Activated CD8-positive, alpha-beta T cell treated with anti-CD3 and anti-CD28 coated beads, Interleukin-2, amount 10 ng/mL, durations not matched to agents 7 days and 5 days (primary cell): ENCODE results near the gene MUC7. TPM values are rescaled to one million over a fixed set of nuclear protein-coding genes. Genes with fewer than 3 reads are reported as not detected.
"Not testable (repeated sequence)": the region's sequence is repeated elsewhere in the genome, so short reads cannot be mapped to it uniquely, and the experiment has no call there.

ENCODE experiments used
- ATAC-seq: fragments of 150-1000 bp; cut with Tn5 transposase; one replicate; pipeline ENCODE4 v1.10.0; 2021; ENCODE audit warnings: moderate library complexity
- CTCF ChIA-PET: fragments of 350-600 bp; sonication (Branson Sonifier 250); formaldehyde crosslinking; loops from one replicate; lab custom pipeline; 2021; ENCODE audit warnings: antibody characterized with exemption; lab: Charles Lee
- POLR2A ChIA-PET: fragments of 350-600 bp; sonication (Branson Sonifier 250); formaldehyde crosslinking; loops from one replicate; lab custom pipeline; 2021; ENCODE audit warnings: antibody characterized with exemption; lab: Charles Lee
- DNase-seq: peaks from one replicate; pipeline ENCODE4 v3.0.0-alpha.2; 2020
- H3K27ac Mint-ChIP-seq: one replicate; pipeline ENCODE4 v1.8.0; 2021; ENCODE audit warnings: mild to moderate bottlenecking, mixed read lengths
- H3K27me3 Mint-ChIP-seq: one replicate; pipeline ENCODE4 v1.8.0; 2021; ENCODE audit warnings: low read depth, mixed read lengths
- H3K36me3 Mint-ChIP-seq: one replicate; pipeline ENCODE4 v1.8.0; 2021; ENCODE audit warnings: low read depth, mixed read lengths
- H3K4me1 Mint-ChIP-seq: one replicate; pipeline ENCODE4 v1.8.0; 2021; ENCODE audit warnings: low read depth, mixed read lengths
- H3K4me3 Mint-ChIP-seq: one replicate; pipeline ENCODE4 v1.8.0; 2021; ENCODE audit warnings: mild to moderate bottlenecking, mixed read lengths
- H3K9me3 Mint-ChIP-seq: one replicate; pipeline ENCODE4 v1.8.0; 2022; ENCODE audit warnings: mixed read lengths; ENCODE audit not compliant: insufficient read depth
- total RNA-seq, 2 experiments: library from RNA; stranded (reverse); gene quantifications; one replicate each; pipeline ENCODE4 v1.2.3, GENCODE V29; 2021

The MUC7 gene
- total RNA-seq = not detected

- Mint-ChIP-seq H3K36me3 (no peaks in the 10 kb centered on the region), H3K27ac (no peak within 1 kb of the TSS), H3K4me1 (no peaks in the 10 kb centered on the region), H3K9me3 (no peaks in the 10 kb centered on the region), H3K4me3 (no peak within 1 kb of the TSS), H3K27me3 (no peaks in the 10 kb centered on the region)
- ChIA-PET POLR2A (no interaction called here), CTCF (no interaction called here)
- ATAC-seq (no peak), DNase-seq (no peak)
Measured at GRCh38 chr4:70471897-70472296, at the start of gene MUC7. Gene MUC7, plus strand, starts transcription at chr4:70472197. Its CDS starts 1,825 bp downstream, at chr4:70474022.

GRCh38 chr4:70425306-70425705 is 46.7 kb upstream of the MUC7 start:
- ChIA-PET POLR2A (no interaction called here), CTCF (no interaction called here)
- DNase-seq (no peak), ATAC-seq (no peak)
- Mint-ChIP-seq H3K9me3 (no peaks in the 10 kb centered on the region), H3K4me3 (no peak overlapping the region), H3K36me3 (no peaks in the 10 kb centered on the region), H3K4me1 (no peaks in the 10 kb centered on the region), H3K27me3 (no peaks in the 10 kb centered on the region), H3K27ac (no peak overlapping the region)

GRCh38 chr4:70426789-70427188 is 45.2 kb upstream of the MUC7 start:
- H3K4me1 Mint-ChIP-seq = no peaks in the 10 kb centered on the region
- no peaks in the 10 kb centered on the region for H3K36me3 Mint-ChIP-seq
- no peak overlapping the region for H3K4me3 Mint-ChIP-seq
- no peaks in the 10 kb centered on the region for H3K9me3 Mint-ChIP-seq
- no peaks in the 10 kb centered on the region for H3K27me3 Mint-ChIP-seq
- DNase-seq (no peak), ATAC-seq (no peak)
- H3K27ac Mint-ChIP-seq = no peak overlapping the region
- ChIA-PET POLR2A (no interaction called here), CTCF (no interaction called here)

GRCh38 chr4:70437197-70437596 is 34.8 kb upstream of the MUC7 start:
- H3K36me3 Mint-ChIP-seq = no peaks in the 10 kb centered on the region
- POLR2A ChIA-PET = no interaction called here
- DNase-seq (no peak), ATAC-seq (no peak)
- H3K4me1 Mint-ChIP-seq = no peaks in the 10 kb centered on the region
- H3K27ac Mint-ChIP-seq = no peak overlapping the region
- no peaks in the 10 kb centered on the region for H3K9me3 Mint-ChIP-seq
- H3K4me3 Mint-ChIP-seq = no peak overlapping the region
- H3K27me3 Mint-ChIP-seq = no peaks in the 10 kb centered on the region
- CTCF ChIA-PET = no interaction called here

- H3K27ac Mint-ChIP-seq = no peak overlapping the region
- H3K27me3 Mint-ChIP-seq = no peaks in the 10 kb centered on the region
- no peaks in the 10 kb centered on the region for H3K9me3 Mint-ChIP-seq
- no peaks in the 10 kb centered on the region for H3K36me3 Mint-ChIP-seq
- no peak overlapping the region for H3K4me3 Mint-ChIP-seq
- DNase-seq (no peak), ATAC-seq (no peak)
- POLR2A ChIA-PET = no interaction called here
- no peaks in the 10 kb centered on the region for H3K4me1 Mint-ChIP-seq
- CTCF ChIA-PET = no interaction called here
Measured at GRCh38 chr4:70442474-70442873, 29.5 kb upstream of the MUC7 start.

GRCh38 chr4:70443329-70443728 is 28.7 kb upstream of the MUC7 start:
- no peak for ATAC-seq
- H3K9me3 Mint-ChIP-seq = no peaks in the 10 kb centered on the region
- no peak overlapping the region for H3K27ac Mint-ChIP-seq
- no peaks in the 10 kb centered on the region for H3K27me3 Mint-ChIP-seq
- ChIA-PET CTCF (no interaction called here), POLR2A (no interaction called here)
- H3K4me3 Mint-ChIP-seq = no peak overlapping the region
- no peaks in the 10 kb centered on the region for H3K4me1 Mint-ChIP-seq
- no peak for DNase-seq
- H3K36me3 Mint-ChIP-seq = no peaks in the 10 kb centered on the region

GRCh38 chr4:70449220-70449619 is 22.8 kb upstream of the MUC7 start:
- Mint-ChIP-seq H3K9me3 (no peaks in the 10 kb centered on the region), H3K4me1 (no peaks in the 10 kb centered on the region), H3K27ac (no peak overlapping the region), H3K36me3 (no peaks in the 10 kb centered on the region), H3K27me3 (no peaks in the 10 kb centered on the region), H3K4me3 (no peak overlapping the region)
- ChIA-PET POLR2A (no interaction called here), CTCF (no interaction called here)
- ATAC-seq (no peak), DNase-seq (no peak)

GRCh38 chr4:70452946-70453345 is 19.1 kb upstream of the MUC7 start:
- Mint-ChIP-seq H3K4me1 (no peaks in the 10 kb centered on the region), H3K9me3 (no peaks in the 10 kb centered on the region), H3K4me3 (no peak overlapping the region), H3K27me3 (no peaks in the 10 kb centered on the region), H3K36me3 (no peaks in the 10 kb centered on the region), H3K27ac (no peak overlapping the region)
- ATAC-seq = no peak
- ChIA-PET POLR2A (no interaction called here), CTCF (no interaction called here)
- no peak for DNase-seq

GRCh38 chr4:70463335-70463734 is 8.7 kb upstream of the MUC7 start:
- H3K27me3 Mint-ChIP-seq = no peaks in the 10 kb centered on the region
- ChIA-PET POLR2A (interaction anchor here (0.7 kb wide), 1 partner anchor 10 kb away, joined by 3 read pairs; no protein-coding TSS in a partner anchor), CTCF (no interaction called here)
- ATAC-seq (no peak), DNase-seq (no peak)
- no peak overlapping the region for H3K27ac Mint-ChIP-seq
- no peak overlapping the region for H3K4me3 Mint-ChIP-seq
- H3K36me3 Mint-ChIP-seq = no peaks in the 10 kb centered on the region
- H3K9me3 Mint-ChIP-seq = no peaks in the 10 kb centered on the region
- no peaks in the 10 kb centered on the region for H3K4me1 Mint-ChIP-seq

- Mint-ChIP-seq H3K27ac (no peak overlapping the region), H3K36me3 (no peaks in the 10 kb centered on the region), H3K27me3 (no peaks in the 10 kb centered on the region), H3K4me3 (no peak overlapping the region), H3K9me3 (no peaks in the 10 kb centered on the region), H3K4me1 (no peaks in the 10 kb centered on the region)
- ATAC-seq (no peak), DNase-seq (no peak)
- ChIA-PET POLR2A (no interaction called here), CTCF (interaction anchor here (0.7 kb wide), 1 partner anchor 1052 kb away, joined by 3 read pairs; no protein-coding TSS in a partner anchor)
Measured at GRCh38 chr4:70473679-70474078, 1.7 kb downstream of the MUC7 start.

GRCh38 chr4:70488748-70489147 is 16.8 kb downstream of the MUC7 start:
- CTCF ChIA-PET = no interaction called here

GRCh38 chr4:70496231-70496630 is 24.2 kb downstream of the MUC7 start:
- no peak for ATAC-seq
- POLR2A ChIA-PET = no interaction called here
- H3K36me3 Mint-ChIP-seq = no peaks in the 10 kb centered on the region
- H3K4me1 Mint-ChIP-seq = no peaks in the 10 kb centered on the region
- H3K27me3 Mint-ChIP-seq = no peaks in the 10 kb centered on the region
- DNase-seq = no peak
- no peak overlapping the region for H3K4me3 Mint-ChIP-seq
- H3K27ac Mint-ChIP-seq = no peak overlapping the region
- CTCF ChIA-PET = no interaction called here
- H3K9me3 Mint-ChIP-seq = no peaks in the 10 kb centered on the region

More at GRCh38 chr4:70488748-70489147, 16.8 kb downstream of the MUC7 start:
- Mint-ChIP-seq H3K4me1 (no peaks in the 10 kb centered on the region), H3K4me3 (no peak overlapping the region), H3K27ac (no peak overlapping the region), H3K9me3 (no peaks in the 10 kb centered on the region), H3K36me3 (no peaks in the 10 kb centered on the region), H3K27me3 (no peaks in the 10 kb centered on the region)
- POLR2A ChIA-PET = no interaction called here
- no peak for DNase-seq
- ATAC-seq = no peak

- H3K9me3 Mint-ChIP-seq, H3K27ac Mint-ChIP-seq, H3K4me3 Mint-ChIP-seq, H3K4me1 Mint-ChIP-seq, DNase-seq, POLR2A ChIA-PET, H3K36me3 Mint-ChIP-seq, ATAC-seq, H3K27me3 Mint-ChIP-seq: not testable (repeated sequence)
- CTCF ChIA-PET = interaction anchor here (1.1 kb wide), 1 partner anchor 30 kb away, joined by 4 read pairs; no protein-coding TSS in a partner anchor
Measured at GRCh38 chr4:70501838-70502237, 29.8 kb downstream of the MUC7 start.
